HepG2 (cell line): Measurements from ENCODE around the gene ASXL1. TPM values are rescaled to one million over a fixed set of nuclear protein-coding genes. Genes with fewer than 3 reads are reported as not detected.

Experiments
- FIP1L1 ChIP-seq: fragments of 200-400 bp; formaldehyde crosslinking; IDR thresholded peaks from 2 replicates; pipeline ENCODE4 v1.6.1; 2018; ENCODE audit warnings: low read depth, mild to moderate bottlenecking, low read length, moderate library complexity, borderline replicate concordance; ENCODE audit not compliant: insufficient read depth
- FOXA1 ChIP-seq, 2 experiments: fragments of 450-650 bp in 1 of 2; sonication (generic) in 1 of 2; formaldehyde crosslinking in 1 of 2; IDR thresholded peaks; 2 replicates each; pipeline versions ENCODE4 v1.4.0 to v1.6.1; 2016 to 2020; ENCODE audit warnings: missing genetic modification reagents in 1 of 2
- FOXC1 ChIP-seq: sonication (generic); formaldehyde crosslinking; IDR thresholded peaks from 2 replicates; pipeline ENCODE4 v1.8.0; 2022; ENCODE audit warnings: mild to moderate bottlenecking, missing genetic modification reagents, borderline replicate concordance
- HNF4A ChIP-seq: sonication (generic); formaldehyde crosslinking; IDR thresholded peaks from 2 replicates; pipeline ENCODE4 v1.4.0; 2020; ENCODE audit warnings: missing genetic modification reagents
- MTF1 ChIP-seq: sonication (generic); formaldehyde crosslinking; IDR thresholded peaks from 2 replicates; pipeline ENCODE4 v1.5.0; 2020; ENCODE audit warnings: missing genetic modification reagents
- NKX3-1 ChIP-seq: sonication (generic); formaldehyde crosslinking; IDR thresholded peaks from 2 replicates; pipeline ENCODE4 v1.5.0; 2020; ENCODE audit warnings: missing genetic modification reagents
- RBAK ChIP-seq: sonication (generic); formaldehyde crosslinking; IDR thresholded peaks from 2 replicates; pipeline ENCODE4 v1.5.1; 2020; ENCODE audit warnings: mild to moderate bottlenecking, missing genetic modification reagents
- TBX3 ChIP-seq: fragments of 450-650 bp; IDR thresholded peaks from 2 replicates; pipeline ENCODE4 v1.6.1; 2017; ENCODE audit warnings: antibody characterized with exemption, mild to moderate bottlenecking, inconsistent platforms, borderline replicate concordance
- YEATS2 ChIP-seq: sonication (generic); formaldehyde crosslinking; IDR thresholded peaks from 2 replicates; pipeline ENCODE4 v1.4.0; 2020; ENCODE audit warnings: missing genetic modification reagents, borderline replicate concordance
- ZBTB21 ChIP-seq: sonication (generic); formaldehyde crosslinking; IDR thresholded peaks from 2 replicates; pipeline ENCODE4 v1.4.0; 2020; ENCODE audit warnings: missing genetic modification reagents
- ZC3H13 ChIP-seq: sonication (generic); formaldehyde crosslinking; IDR thresholded peaks from 2 replicates; pipeline ENCODE4 v1.8.1; 2023; ENCODE audit warnings: mild to moderate bottlenecking, missing genetic modification reagents, moderate library complexity
- ZNF282 ChIP-seq: fragments of 450-650 bp; IDR thresholded peaks from 2 replicates; pipeline ENCODE4 v1.6.1; 2018; ENCODE audit not compliant: partially characterized antibody
- ZNF329 ChIP-seq: sonication (generic); formaldehyde crosslinking; IDR thresholded peaks from 2 replicates; pipeline ENCODE4 v1.9.0; 2021; ENCODE audit warnings: low read depth, mild to moderate bottlenecking, missing genetic modification reagents
- ZNF382 ChIP-seq: sonication (generic); formaldehyde crosslinking; IDR thresholded peaks from 2 replicates; pipeline ENCODE4 v1.5.0; 2020; ENCODE audit warnings: missing genetic modification reagents, mild to moderate bottlenecking, borderline replicate concordance
- ZNF460 ChIP-seq: sonication (generic); formaldehyde crosslinking; IDR thresholded peaks from 2 replicates; pipeline ENCODE4 v1.5.1; 2020; ENCODE audit warnings: missing genetic modification reagents, mild to moderate bottlenecking, borderline replicate concordance
- ZNF543 ChIP-seq: sonication (generic); formaldehyde crosslinking; IDR thresholded peaks from 2 replicates; pipeline ENCODE4 v1.4.0; 2020; ENCODE audit warnings: mild to moderate bottlenecking, missing genetic modification reagents
- ZNF563 ChIP-seq: sonication (generic); formaldehyde crosslinking; IDR thresholded peaks from 2 replicates; pipeline ENCODE4 v1.8.0; 2022; ENCODE audit warnings: mild to moderate bottlenecking, moderate library complexity, missing genetic modification reagents
- ZNF747 ChIP-seq: sonication (generic); formaldehyde crosslinking; IDR thresholded peaks from 2 replicates; pipeline ENCODE4 v1.8.1; 2023; ENCODE audit warnings: missing genetic modification reagents, mild to moderate bottlenecking, borderline replicate concordance
- ZSCAN29 ChIP-seq: sonication (generic); formaldehyde crosslinking; conservative IDR thresholded peaks from 2 replicates; pipeline ENCODE4 v1.4.0; 2020; ENCODE audit warnings: mild to moderate bottlenecking, missing genetic modification reagents
- ZSCAN31 ChIP-seq: sonication (generic); formaldehyde crosslinking; IDR thresholded peaks from 2 replicates; pipeline ENCODE4 v1.5.0; 2020; ENCODE audit warnings: low read depth, mild to moderate bottlenecking, missing genetic modification reagents
- polyA plus RNA-seq, 8 experiments: library from polyadenylated mRNA; depleted of rRNA in 3 of 8; stranded (reverse) in 7 of 8; unstranded in 1 of 8; fragments of >200 nt; fragmentation: Illumina TruSeq in 4 of 8; extraction: Trizol in 4 of 8; gene quantifications; 2 replicates each; pipeline versions ENCODE4 v1.2.1 to v1.2.3, GENCODE V29; 2011 to 2016; ENCODE audit warnings: low read depth in 4 of 8, missing spikeins in 1 of 8, mixed read lengths in 1 of 8; ENCODE audit not compliant: insufficient read depth in 1 of 8
- total RNA-seq, 5 experiments: library from RNA; depleted of rRNA; stranded (reverse); fragments of >200 nt; fragmentation: Illumina TruSeq; extraction: Trizol; gene quantifications; 2 replicates each; pipeline ENCODE4 v1.2.3, GENCODE V29; 2016; ENCODE audit warnings: low read depth in 1 of 5
- TF ChIP-seq, protein P1 (sequence below): sonication (generic); formaldehyde crosslinking; IDR thresholded peaks from 2 replicates; pipeline ENCODE4 v1.5.0; 2020; ENCODE audit warnings: missing genetic modification reagents, mild to moderate bottlenecking, borderline replicate concordance
- TF ChIP-seq, protein P2 (sequence below): sonication (generic); formaldehyde crosslinking; IDR thresholded peaks from 2 replicates; pipeline ENCODE4 v1.5.0; 2020; ENCODE audit warnings: missing genetic modification reagents, mild to moderate bottlenecking, borderline replicate concordance
- TF ChIP-seq, protein P3 (sequence below): fragments of 450-650 bp; IDR thresholded peaks from 2 replicates; pipeline ENCODE4 v1.6.1; 2017
- TF ChIP-seq, protein P4 (sequence below): sonication (generic); formaldehyde crosslinking; IDR thresholded peaks from 2 replicates; pipeline ENCODE4 v1.5.1; 2020; ENCODE audit warnings: mild to moderate bottlenecking, missing genetic modification reagents, moderate library complexity

ASXL1 gene
- total and polyA plus RNA-seq, 2 of the 13 experiments (the other 11 are each of a cell fraction or from before 2014, with no cell fraction given), result 62.1 to 74.8 TPM

DNA sequence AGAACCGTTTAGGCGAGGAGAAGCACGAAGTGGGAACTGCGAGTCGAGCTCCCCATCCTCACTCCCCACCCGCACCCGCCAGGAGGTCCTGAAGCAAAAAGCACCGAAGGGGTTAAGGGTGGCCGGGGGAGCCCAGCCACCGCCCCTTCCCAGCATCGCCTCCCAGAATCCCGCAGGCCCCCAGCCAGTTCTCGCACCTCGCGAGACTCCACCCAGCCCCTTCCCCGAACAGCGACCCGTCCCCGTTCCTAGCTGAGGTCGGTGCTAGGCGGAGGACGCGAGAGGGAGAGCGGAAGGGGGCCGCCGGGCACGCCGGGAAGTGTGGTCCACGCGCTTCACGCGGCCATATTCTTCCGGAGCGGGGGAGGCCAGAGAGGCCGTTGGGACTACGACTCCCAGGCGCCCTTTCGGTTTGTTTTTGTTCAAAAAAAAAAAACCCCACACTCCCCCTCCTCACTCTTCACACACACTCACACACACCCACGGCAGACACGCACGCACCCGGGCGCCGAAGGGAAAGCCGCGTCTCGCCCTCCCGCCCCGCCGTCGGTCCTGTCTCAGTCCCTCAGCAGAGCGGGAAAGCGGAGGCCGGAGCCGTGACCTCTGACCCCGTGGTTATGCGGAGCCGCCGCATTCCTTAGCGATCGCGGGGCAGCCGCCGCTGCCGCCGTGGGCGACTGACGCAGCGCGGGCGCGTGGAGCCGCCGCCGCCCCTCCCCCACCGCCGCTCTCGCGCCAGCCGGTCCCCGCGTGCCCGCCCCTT is at the start of gene ASXL1 (continued):
- TF ChIP-seq, protein P1, sequence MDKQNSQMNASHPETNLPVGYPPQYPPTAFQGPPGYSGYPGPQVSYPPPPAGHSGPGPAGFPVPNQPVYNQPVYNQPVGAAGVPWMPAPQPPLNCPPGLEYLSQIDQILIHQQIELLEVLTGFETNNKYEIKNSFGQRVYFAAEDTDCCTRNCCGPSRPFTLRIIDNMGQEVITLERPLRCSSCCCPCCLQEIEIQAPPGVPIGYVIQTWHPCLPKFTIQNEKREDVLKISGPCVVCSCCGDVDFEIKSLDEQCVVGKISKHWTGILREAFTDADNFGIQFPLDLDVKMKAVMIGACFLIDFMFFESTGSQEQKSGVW (CRISPR knock-in tag), result no peak
- TF ChIP-seq, protein P2, sequence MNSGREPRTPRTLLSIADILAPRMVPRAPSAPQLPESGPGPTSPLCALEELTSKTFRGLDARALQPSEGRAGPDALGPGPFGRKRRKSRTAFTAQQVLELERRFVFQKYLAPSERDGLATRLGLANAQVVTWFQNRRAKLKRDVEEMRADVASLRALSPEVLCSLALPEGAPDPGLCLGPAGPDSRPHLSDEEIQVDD (CRISPR knock-in tag), result no peak; the same call in 1 of the 2 replicates
- peak; percentile 98 for TF ChIP-seq ZSCAN29 (CRISPR knock-in tag)
- TF ChIP-seq TBX3, result no peak; the same call in 1 of the 2 replicates
- TF ChIP-seq ZNF747 (CRISPR knock-in tag), result peak; percentile 100
- TF ChIP-seq ZNF382 (CRISPR knock-in tag), result no peak
- TF ChIP-seq FOXC1 (CRISPR knock-in tag), result peak; percentile 90
- TF ChIP-seq ZNF543 (CRISPR knock-in tag), result peak; percentile 99
- TF ChIP-seq ZBTB21 (CRISPR knock-in tag), result no peak; the same call in none of the 2 replicates
- TF ChIP-seq ZNF563 (CRISPR knock-in tag), result peak; percentile 84
- TF ChIP-seq ZNF282, result peak; percentile 99
- TF ChIP-seq, protein P3, sequence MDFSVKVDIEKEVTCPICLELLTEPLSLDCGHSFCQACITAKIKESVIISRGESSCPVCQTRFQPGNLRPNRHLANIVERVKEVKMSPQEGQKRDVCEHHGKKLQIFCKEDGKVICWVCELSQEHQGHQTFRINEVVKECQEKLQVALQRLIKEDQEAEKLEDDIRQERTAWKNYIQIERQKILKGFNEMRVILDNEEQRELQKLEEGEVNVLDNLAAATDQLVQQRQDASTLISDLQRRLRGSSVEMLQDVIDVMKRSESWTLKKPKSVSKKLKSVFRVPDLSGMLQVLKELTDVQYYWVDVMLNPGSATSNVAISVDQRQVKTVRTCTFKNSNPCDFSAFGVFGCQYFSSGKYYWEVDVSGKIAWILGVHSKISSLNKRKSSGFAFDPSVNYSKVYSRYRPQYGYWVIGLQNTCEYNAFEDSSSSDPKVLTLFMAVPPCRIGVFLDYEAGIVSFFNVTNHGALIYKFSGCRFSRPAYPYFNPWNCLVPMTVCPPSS, result no peak
- no peak for TF ChIP-seq MTF1 (CRISPR knock-in tag)
- TF ChIP-seq FIP1L1, result peak; percentile 79; the same call in 1 of the 2 replicates
- peak; percentile 99 for TF ChIP-seq YEATS2
- peak; percentile 100 for TF ChIP-seq ZSCAN31 (CRISPR knock-in tag)
- no peak for TF ChIP-seq RBAK (CRISPR knock-in tag)
- peak; percentile 96; the same call in 1 of the 2 replicates for TF ChIP-seq ZC3H13 (CRISPR knock-in tag)
- TF ChIP-seq, protein P4, sequence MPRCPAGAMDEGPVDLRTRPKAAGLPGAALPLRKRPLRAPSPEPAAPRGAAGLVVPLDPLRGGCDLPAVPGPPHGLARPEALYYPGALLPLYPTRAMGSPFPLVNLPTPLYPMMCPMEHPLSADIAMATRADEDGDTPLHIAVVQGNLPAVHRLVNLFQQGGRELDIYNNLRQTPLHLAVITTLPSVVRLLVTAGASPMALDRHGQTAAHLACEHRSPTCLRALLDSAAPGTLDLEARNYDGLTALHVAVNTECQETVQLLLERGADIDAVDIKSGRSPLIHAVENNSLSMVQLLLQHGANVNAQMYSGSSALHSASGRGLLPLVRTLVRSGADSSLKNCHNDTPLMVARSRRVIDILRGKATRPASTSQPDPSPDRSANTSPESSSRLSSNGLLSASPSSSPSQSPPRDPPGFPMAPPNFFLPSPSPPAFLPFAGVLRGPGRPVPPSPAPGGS, result peak; percentile 91; the same call in 1 of the 2 replicates
- no peak for TF ChIP-seq FOXA1 (IDR thresholded peaks at IDR 0.05)
- no peak; the same call in none of the 2 replicates for TF ChIP-seq FOXA1 (CRISPR knock-in tag; IDR thresholded peaks at IDR 0.05)
- peak; percentile 91 for TF ChIP-seq NKX3-1 (CRISPR knock-in tag)
- peak; percentile 50 for TF ChIP-seq HNF4A (CRISPR knock-in tag)
- TF ChIP-seq ZNF460 (CRISPR knock-in tag), result no peak; the same call in 1 of the 2 replicates
- TF ChIP-seq ZNF329 (CRISPR knock-in tag), result peak; percentile 89
